HG02588 (cell line): ENCODE results near the gene PLEKHH1.
"Not testable (repeated sequence)": the region's sequence is repeated elsewhere in the genome, so short reads cannot be mapped to it uniquely, and the experiment has no call there.

Experiments
- ATAC-seq: cut with Tn5 transposase; IDR thresholded peaks from one replicate; pipeline ENCODE4 v1.9.1; 2021; ENCODE audit warnings: mild to moderate bottlenecking, moderate library complexity; ENCODE audit not compliant: unreplicated experiment

PLEKHH1 gene

DNA sequence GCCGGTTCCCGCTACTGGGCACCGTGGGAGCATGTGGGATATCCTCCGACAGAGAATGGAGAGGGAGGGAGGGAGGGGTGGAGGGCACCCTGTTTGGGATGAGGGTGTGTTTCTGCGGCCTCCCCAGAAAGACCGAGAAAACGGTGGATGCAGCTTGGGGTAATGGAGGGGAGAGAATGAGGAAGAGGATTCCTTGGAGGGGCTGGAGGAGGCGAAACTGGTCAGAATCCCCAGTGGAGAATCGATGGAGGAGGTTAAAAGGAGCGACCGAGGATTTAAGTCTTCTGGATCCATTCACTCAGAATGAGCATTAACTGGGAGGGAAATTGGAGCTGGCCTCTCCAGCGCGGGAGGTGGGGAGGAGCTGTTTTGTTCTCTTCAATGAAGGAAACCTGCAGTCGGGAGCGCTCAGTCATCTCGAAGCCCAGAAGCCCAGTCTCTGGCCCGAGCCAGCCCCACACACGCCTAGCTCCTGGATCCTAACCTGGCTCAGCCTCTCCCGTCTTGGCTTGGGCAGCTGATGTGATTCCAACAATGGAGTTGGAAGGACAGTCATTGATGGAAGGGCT lies 87.2 kb downstream of the PLEKHH1 start:
- ATAC-seq: no peak

DNA sequence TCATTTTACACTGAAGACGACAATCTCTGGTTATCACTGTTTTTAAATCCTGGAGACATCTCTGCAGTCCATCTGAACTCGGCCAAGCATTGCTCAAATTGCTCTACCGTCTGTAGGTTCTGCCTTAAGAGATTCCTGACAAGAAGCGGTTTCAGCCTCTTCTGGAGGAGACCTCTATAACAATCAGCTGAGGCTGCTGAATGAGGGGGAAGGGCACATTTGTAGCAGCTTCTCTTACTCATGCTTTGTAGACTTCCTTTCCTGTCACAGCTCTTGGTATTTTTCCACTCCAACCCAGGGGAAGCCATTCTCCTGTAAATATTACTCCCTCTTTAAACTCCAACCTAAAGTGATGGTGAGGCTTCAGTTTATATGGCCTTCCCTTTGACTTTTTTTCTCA lies 89.6 kb downstream of the PLEKHH1 start:
- ATAC-seq: no peak

DNA sequence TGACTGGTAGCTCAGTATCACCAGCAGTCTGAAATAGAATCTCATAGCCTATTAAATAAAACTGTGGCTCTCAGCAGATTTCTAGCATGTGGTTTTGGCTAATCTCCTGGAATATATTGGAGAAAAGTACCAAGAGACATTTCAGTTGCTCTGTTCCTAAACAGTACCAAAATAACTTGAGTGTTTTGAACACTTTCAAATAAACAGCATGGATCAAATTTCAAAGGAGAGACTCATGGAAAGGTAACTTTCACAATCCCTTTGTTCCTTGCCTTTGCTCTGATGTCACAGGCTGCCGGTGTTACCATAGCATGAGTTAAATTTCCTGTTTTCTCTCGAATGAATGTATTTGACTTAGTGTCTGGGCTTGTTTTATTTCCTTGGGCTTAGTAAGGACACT lies 90.0 kb downstream of the PLEKHH1 start:
- no peak for ATAC-seq

DNA sequence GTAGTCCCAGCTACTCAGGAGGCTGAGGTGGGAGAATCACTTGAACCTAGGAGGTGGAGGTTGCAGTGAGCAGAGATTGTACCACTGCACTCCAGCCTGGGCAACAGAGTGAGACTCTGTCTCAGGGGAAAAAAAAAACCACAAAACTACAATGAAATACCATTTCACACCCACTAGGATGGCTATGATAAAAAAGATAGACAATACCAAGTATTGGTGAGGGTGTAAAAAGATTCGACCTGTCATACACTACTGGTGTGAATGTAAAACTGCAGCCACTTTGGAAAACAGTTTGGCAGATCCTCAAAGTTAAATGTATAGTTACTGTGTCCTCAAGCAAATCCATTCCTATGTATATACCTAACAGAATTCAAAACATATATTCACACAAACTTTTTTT lies 93.0 kb downstream of the PLEKHH1 start:
- not testable (repeated sequence) for ATAC-seq

DNA sequence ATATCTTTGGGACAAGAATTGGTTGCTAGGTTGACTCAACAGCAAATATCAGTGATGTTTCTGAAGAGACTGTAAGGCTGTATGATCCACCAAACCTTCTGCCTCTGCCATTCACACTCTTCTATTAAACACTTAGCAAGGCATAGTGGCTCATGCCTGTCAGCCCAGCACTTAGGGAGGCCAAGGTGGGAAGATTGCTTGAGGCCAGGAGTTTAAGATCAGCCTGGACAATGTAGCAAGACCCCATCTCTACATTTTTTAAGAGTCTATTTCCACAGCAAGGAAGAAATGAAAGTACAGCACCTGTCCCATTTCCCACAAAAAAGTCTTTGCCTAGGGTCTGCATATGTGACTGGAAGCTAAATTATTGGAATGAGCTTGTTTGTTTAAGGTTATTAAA lies 94.4 kb downstream of the PLEKHH1 start:
- no peak for ATAC-seq

DNA sequence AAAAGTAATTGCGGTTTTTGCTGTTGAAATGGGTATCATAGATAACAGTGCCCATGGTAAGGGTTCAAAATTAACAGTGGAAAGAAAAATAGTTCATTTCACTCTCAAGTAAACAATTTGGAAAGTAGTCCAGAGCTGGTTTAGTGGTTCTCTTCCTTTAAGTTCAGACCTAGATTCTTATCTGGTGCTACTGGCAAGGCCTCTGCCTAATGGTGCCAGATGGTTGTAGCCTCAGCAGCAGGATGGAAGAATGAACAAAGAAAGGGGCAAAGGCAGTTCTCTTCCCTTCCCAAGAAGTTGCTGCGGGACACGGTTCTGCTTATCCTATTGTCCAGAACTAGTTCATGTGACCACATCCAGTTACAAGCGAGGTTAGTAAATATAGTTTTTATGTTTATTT lies 97.1 kb downstream of the PLEKHH1 start:
- ATAC-seq: no peak

DNA sequence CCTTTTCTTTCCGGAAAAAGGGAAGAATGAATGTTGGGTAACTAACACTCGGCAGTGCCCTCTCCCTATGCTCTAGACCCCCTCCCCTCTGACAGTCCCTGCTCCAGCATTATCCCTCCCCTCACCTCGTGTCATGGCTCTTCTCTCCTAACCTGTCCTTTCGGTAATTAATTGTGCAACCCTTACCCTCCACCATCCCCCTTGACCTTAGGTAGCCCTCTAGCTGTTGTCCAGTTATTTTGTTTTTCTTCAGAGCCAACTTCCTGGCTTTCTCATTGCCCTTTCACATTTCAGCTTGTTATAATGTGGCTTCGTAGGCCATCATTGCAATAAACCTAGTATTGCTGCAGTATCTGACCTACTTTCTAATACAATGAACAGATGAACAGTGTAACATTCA lies 97.8 kb downstream of the PLEKHH1 start:
- ATAC-seq: no peak

DNA sequence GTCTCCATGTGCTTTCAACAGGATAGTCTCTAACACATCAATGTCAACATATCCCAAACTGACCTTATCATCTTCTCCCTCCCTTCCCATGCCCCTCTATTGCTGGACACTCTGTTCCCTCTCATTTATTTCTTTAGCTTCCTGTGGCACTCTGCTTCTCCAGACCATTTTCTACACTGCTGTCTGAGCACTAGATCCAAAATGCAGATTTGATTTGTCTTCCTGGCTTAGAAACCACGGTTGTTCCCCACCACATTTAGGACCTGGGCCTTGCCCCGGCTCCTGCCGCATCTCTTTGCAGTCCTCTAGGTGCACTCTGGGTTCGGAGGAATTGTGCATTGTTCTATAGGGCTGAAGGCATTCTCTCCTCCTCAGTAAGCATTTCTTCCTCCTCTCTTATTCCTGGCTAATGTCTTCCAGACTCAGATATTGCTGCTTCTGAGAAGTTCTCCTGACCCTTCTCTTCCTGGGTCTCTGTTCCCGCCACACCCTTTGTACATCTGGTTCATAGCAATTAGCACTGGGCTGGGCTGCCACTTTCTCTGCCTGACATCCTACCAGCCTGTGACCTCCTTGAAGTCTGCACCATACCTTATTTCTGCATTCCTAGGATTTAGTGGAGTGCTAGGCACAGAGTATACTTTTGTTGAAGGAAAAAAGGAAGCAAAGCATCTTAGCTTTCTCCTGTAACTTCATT lies 100.5 kb downstream of the PLEKHH1 start:
- ATAC-seq: no peak

DNA sequence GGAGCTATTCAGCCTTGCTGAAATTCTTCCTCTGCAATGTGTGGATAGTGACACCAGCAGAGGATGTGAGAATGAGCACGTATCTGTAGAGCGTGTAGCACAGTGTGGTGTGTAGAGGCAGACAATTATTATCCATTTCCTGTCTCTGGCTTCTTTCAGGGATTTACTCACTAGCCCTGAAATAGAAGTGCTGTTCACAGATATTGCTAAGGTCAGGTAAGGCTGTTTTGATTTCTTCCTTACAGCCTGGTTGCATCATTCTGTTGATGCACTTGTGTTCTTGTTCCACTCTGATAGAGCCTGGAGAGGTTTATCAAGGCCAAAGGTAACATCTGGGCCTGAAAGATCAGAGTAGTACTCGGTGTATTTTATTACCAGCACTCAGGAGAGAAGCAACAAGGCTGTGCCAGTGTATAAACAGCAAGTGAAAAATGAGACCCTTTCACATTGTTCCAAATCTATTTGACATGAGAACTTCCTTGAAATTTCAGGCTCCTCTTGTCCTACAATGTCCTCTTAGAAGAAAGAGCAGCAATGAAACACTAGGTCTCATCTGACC lies 103.3 kb downstream of the PLEKHH1 start:
- no peak for ATAC-seq

DNA sequence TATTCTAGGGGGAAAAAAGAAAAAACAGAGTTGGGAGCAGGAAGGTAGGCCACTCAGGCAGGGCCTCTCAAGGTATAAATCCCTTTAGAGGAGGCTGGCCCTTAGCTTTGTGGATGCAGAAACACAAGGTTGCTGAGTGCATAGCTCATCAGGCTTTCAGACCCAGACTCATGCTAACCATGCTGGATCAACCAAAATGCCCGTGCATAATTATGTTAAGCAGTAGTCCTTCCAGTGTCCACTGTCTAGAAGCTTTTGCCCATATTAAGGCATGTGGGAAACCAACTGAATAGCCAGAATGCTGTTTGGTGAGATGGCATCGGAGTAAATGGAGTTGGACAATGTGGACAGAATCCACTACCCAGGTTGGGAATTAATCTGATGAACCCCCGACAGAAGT lies 105.6 kb downstream of the PLEKHH1 start:
- no peak for ATAC-seq
